OCI-LY3 (cell line): ENCODE data around the gene TUBA4A.

Source experiments
- H2AFZ ChIP-seq: fragments of 200-600, 300-600 bp; shearing (Covaris generic); 2 replicates; pipeline ENCODE4 v1.6.0; 2014; ENCODE audit warnings: antibody characterized with exemption, low read depth, low read length
- H3K27ac ChIP-seq: fragments of 200-600, 300-600 bp; sonication (generic); 2 replicates; pipeline ENCODE4 v1.5.1; 2014; ENCODE audit warnings: mild to moderate bottlenecking, low read length, moderate library complexity, mixed read lengths
- H3K27me3 ChIP-seq: fragments of 200-600, 300-600 bp; sonication (generic); 2 replicates; pipeline ENCODE4 v1.6.1; 2014; ENCODE audit warnings: low read depth, low read length, mixed read lengths
- H3K36me3 ChIP-seq: fragments of 200-600, 300-600 bp; sonication (generic); replicated peaks from 2 replicates; pipeline ENCODE3; 2014; ENCODE audit warnings: low read depth, low read length, mixed read lengths
- H3K4me1 ChIP-seq: fragments of 300-600, 200-600 bp; sonication (generic); 2 replicates; pipeline ENCODE4 v1.6.1; 2014; ENCODE audit warnings: low read length, mixed read lengths
- H3K4me2 ChIP-seq: fragments of 200-600, 300-600 bp; sonication (generic); 2 replicates; pipeline ENCODE4 v1.6.1; 2014; ENCODE audit warnings: low read length, mixed read lengths
- H3K4me3 ChIP-seq: fragments of 300-600, 200-600 bp; sonication (generic); 2 replicates; pipeline ENCODE4 v1.5.1; 2014; ENCODE audit warnings: antibody characterized with exemption, mild to moderate bottlenecking, low read length, moderate library complexity
- H3K79me2 ChIP-seq: fragments of 300-600, 200-600 bp; shearing (Covaris generic); 2 replicates; pipeline ENCODE4 v1.6.1; 2014; ENCODE audit warnings: mild to moderate bottlenecking, low read length, mixed read lengths
- H3K9ac ChIP-seq: fragments of 300-600, 200-600 bp; shearing (Covaris generic); 2 replicates; pipeline ENCODE4 v1.6.0; 2014; ENCODE audit warnings: mild to moderate bottlenecking, low read length, moderate library complexity
- H3K9me3 ChIP-seq: fragments of 200-600, 300-600 bp; shearing (Covaris generic); 2 replicates; pipeline ENCODE4 v1.6.1; 2014; ENCODE audit warnings: low read length, mixed read lengths; ENCODE audit not compliant: insufficient read depth
- H4K20me1 ChIP-seq: fragments of 200-600, 300-600 bp; sonication (generic); 2 replicates; pipeline ENCODE4 v1.6.1; 2016; ENCODE audit warnings: low read length, mixed read lengths; ENCODE audit not compliant: insufficient read depth
- EZH2phosphoT487 ChIP-seq: fragments of 200-600 bp; shearing (Covaris generic); IDR thresholded peaks from 2 replicates; pipeline ENCODE4 v1.6.1; 2018; ENCODE audit warnings: antibody characterized with exemption, mixed run types, low read depth
- TF ChIP-seq, protein P1 (sequence below): fragments of 200-600, 300-600 bp; sonication (generic); IDR thresholded peaks from 2 replicates; pipeline ENCODE4 v1.5.1; 2014; ENCODE audit warnings: antibody characterized with exemption, low read length, low read depth

Gene TUBA4A

DNA sequence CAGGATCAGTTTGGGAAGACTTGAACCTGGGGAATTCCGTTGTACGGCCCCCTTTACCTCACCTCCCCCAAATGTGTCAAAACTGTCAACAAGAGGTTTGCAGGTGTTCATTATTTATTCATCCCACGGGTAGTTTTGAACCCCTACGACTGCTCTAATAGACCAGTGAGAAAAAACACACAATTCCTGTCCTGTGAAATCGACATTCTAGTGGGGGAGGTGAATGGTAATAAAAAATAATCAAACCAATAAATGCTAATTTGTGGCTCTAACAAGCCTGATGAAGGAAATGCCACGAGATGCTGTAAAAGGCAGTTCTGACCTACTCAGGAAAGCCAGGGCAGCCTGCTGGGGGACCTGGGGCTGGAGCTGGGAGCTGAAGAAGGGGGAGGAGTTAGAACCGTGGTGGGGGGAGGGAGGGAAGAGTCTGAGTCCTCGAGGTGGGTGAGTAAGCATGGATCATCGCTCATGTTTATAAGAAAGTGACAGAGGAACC lies 25.0 kb upstream of the TUBA4A start:
- Histone ChIP-seq H3K4me2 (peak overlapping the region; percentile 96), H3K9me3 (no peaks in the 10 kb centered on the region), H2AFZ (no peak overlapping the region), H3K27ac (peak overlapping the region; percentile 90), H3K9ac (peak overlapping the region; percentile 85), H3K27me3 (no peaks in the 10 kb centered on the region), H4K20me1 (no peaks in the 10 kb centered on the region), H3K4me1 (peaks cover 11% of the 10 kb centered on the region), H3K4me3 (peak overlapping the region; percentile 90), H3K79me2 (no peaks in the 10 kb centered on the region), H3K36me3 (peaks cover 3% of the 10 kb centered on the region)
- no peak for TF ChIP-seq EZH2phosphoT487
- TF ChIP-seq, protein P1, sequence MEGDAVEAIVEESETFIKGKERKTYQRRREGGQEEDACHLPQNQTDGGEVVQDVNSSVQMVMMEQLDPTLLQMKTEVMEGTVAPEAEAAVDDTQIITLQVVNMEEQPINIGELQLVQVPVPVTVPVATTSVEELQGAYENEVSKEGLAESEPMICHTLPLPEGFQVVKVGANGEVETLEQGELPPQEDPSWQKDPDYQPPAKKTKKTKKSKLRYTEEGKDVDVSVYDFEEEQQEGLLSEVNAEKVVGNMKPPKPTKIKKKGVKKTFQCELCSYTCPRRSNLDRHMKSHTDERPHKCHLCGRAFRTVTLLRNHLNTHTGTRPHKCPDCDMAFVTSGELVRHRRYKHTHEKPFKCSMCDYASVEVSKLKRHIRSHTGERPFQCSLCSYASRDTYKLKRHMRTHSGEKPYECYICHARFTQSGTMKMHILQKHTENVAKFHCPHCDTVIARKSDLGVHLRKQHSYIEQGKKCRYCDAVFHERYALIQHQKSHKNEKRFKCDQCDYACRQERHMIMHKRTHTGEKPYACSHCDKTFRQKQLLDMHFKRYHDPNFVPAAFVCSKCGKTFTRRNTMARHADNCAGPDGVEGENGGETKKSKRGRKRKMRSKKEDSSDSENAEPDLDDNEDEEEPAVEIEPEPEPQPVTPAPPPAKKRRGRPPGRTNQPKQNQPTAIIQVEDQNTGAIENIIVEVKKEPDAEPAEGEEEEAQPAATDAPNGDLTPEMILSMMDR: no peak

DNA sequence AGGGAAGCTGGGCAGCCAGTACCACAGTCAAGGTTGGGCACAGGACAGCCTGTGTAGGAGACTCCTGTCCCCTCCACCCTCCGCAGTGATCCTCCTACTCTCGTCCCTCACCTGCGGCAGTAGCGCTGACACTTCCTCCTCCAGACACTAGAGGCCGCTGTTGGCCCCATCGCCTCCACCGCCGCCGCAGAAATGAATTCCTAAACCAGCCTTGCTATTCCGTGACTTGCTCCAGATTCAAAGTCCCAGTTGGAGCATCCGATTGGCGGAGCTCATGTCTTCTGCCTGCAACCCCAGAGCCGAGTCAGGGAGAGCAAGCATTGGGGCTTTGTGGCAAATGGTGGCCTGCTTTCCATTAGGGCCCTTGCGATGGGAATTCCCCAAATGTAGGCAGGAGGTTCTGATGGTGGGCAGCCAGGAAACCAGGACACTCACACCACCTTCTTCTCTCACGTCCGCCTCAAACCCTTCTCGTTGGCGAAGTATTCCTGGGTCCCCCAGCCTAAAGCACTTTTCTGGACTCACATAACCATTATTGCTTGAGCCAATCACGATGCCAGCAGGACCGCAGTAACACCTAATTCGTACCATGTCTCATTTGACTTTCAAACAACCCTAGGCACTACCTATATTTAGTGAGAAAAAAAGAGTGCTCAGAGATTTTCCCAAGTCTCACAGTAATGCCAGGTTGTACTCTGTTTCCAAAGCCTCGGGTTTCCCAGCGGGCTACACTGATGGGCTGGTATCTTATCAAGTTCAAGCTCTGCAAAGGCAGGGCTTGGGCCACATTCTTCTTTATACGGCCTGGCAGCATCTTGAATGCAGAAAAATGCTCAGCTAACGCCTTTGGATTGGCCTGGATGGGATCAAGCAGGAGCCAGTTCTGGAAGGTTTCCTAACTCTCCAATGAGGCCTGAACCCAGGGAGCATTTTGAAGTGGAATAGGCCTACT lies 24.3 kb upstream of the TUBA4A start:
- Histone ChIP-seq H3K9me3 (no peaks in the 10 kb centered on the region), H3K9ac (peak overlapping the region; percentile 85), H3K27me3 (no peaks in the 10 kb centered on the region), H3K4me2 (peak overlapping the region; percentile 96), H3K4me3 (peak overlapping the region; percentile 90), H3K36me3 (peaks cover 3% of the 10 kb centered on the region), H4K20me1 (no peaks in the 10 kb centered on the region), H3K79me2 (no peaks in the 10 kb centered on the region), H3K4me1 (peaks cover 11% of the 10 kb centered on the region), H2AFZ (peak overlapping the region; percentile 82), H3K27ac (peak overlapping the region; percentile 90)
- TF ChIP-seq, protein P1: peak; percentile 81
- TF ChIP-seq EZH2phosphoT487: no peak

DNA sequence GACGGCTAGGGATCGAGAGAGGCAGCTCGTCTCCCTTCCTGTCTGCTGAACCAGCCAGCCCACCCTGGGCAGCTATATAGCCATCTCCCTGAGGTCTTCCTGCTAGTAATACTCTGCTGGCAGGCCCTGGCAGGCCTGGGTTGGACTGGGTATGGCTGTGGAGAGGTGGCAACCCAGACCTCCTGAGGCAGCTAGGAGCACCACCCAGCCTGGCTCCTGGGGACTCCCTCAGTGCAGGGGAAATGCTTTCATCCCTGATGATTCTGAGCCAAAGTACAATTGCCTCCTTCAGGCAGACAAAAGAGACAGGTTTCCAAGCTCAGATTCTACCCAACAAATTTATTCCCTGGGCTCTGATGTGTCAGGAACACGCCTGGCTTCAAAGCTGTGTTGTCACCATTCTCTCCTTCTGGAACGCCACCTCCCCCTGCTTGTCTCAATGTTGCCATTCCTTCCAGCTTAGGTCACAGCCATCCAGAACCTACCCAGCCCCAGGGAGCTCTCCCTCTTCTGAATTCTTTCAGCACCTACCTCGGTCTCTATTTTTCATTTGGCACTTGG lies 20.7 kb upstream of the TUBA4A start:
- Histone ChIP-seq H3K79me2 (no peaks in the 10 kb centered on the region), H4K20me1 (no peaks in the 10 kb centered on the region), H3K4me3 (no peak overlapping the region), H2AFZ (no peak overlapping the region), H3K27me3 (no peaks in the 10 kb centered on the region), H3K27ac (no peak overlapping the region), H3K4me2 (no peak overlapping the region), H3K36me3 (no peaks in the 10 kb centered on the region), H3K4me1 (peaks cover 8% of the 10 kb centered on the region), H3K9ac (no peak overlapping the region), H3K9me3 (no peaks in the 10 kb centered on the region)
- no peak for TF ChIP-seq EZH2phosphoT487
- TF ChIP-seq, protein P1: no peak

DNA sequence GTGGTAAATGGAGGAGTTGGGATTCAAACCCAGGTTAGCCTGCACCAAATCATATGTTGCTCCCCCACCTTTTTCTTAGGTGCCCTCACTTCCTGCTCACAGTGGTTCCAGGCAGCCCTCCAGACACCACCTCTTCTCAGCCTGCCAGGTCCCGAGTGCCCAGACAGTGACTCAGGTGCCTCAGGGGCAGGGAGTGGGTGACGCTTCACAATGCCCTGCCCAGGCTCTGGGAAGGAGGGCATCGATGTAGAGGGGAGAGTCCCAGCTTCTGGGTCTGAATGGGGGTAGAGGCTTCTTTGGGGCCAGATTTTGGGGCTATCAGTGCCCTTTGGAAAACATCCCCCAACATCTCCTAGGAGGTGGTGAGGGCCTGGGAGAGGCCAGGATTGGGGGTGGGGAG lies 20.2 kb upstream of the TUBA4A start:
- no peak overlapping the region for H3K9ac ChIP-seq
- H3K79me2 ChIP-seq: no peaks in the 10 kb centered on the region
- no peaks in the 10 kb centered on the region for H4K20me1 ChIP-seq
- no peak overlapping the region for H2AFZ ChIP-seq
- no peaks in the 10 kb centered on the region for H3K27me3 ChIP-seq
- H3K27ac ChIP-seq: no peak overlapping the region
- TF ChIP-seq, protein P1: no peak
- no peak for TF ChIP-seq EZH2phosphoT487
- no peaks in the 10 kb centered on the region for H3K36me3 ChIP-seq
- no peak overlapping the region for H3K4me2 ChIP-seq
- no peaks in the 10 kb centered on the region for H3K9me3 ChIP-seq
- H3K4me3 ChIP-seq: no peak overlapping the region
- peaks cover 8% of the 10 kb centered on the region for H3K4me1 ChIP-seq
